Kidney capillary endothelial cell (primary cell): ENCODE results near the gene EPN2.

ENCODE experiments used
- DNase-seq: peaks from one replicate; pipeline ENCODE4 v3.0.0-alpha.2; 2018; ENCODE audit warnings: low spot score

Gene EPN2

GRCh38 chr17:19381741-19382444 is 144.7 kb downstream of the EPN2 start:
- no peak for DNase-seq

GRCh38 chr17:19382531-19383444 is 145.6 kb downstream of the EPN2 start:
- DNase-seq = no peak

- DNase-seq = no peak
Observed at GRCh38 chr17:19383681-19384470, 146.7 kb downstream of the EPN2 start.

GRCh38 chr17:19384723-19385391 is 147.7 kb downstream of the EPN2 start:
- no peak for DNase-seq

GRCh38 chr17:19385521-19385983 is 148.4 kb downstream of the EPN2 start:
- DNase-seq = no peak
